GM13977 (cell line): ENCODE results near the gene NEK7.

Experiments used
- DNase-seq: peaks from one replicate; pipeline ENCODE4 v3.0.0; 2012; ENCODE audit warnings: low spot score
- in situ Hi-C: fragments of 300-500 bp; cut with MboI; formaldehyde crosslinking; loops from one replicate; pipeline ENCODE4 v1.12.0; 2022; ENCODE audit warnings: low sequenced_read_pairs, low pct_unique_long_range_greater_than_20kb, mixed read lengths, inconsistent platforms; ENCODE audit not compliant: unreplicated experiment
- TF ChIP-seq, protein P1 (sequence below): IDR thresholded peaks from 2 replicates; pipeline ENCODE4 v1.5.1; 2012; ENCODE audit warnings: mild to moderate bottlenecking, control low read depth; ENCODE audit not compliant: insufficient read depth; ENCODE audit errors: extremely low read depth, missing control alignments

The NEK7 gene

DNA sequence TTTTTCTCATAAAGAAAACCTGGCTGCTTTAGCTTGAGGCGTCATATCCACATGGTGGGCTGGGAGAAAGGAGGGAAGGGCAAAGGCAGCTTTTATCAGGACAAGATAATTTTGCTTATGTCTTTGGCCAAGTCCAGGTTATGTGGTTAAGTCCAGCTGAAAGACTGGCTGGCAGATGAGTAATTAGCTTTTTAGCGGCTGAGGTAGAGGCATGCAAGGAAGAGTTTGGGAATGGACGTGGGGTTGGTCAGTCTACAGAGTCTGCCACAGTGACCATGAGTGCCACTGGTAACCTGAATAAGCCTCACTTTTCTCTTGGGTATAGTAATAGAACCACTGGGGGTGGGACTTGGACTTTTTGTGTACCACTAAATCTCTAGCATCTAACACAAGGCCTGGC, 39.8 kb downstream of the NEK7 start:
- TF ChIP-seq, protein P1, sequence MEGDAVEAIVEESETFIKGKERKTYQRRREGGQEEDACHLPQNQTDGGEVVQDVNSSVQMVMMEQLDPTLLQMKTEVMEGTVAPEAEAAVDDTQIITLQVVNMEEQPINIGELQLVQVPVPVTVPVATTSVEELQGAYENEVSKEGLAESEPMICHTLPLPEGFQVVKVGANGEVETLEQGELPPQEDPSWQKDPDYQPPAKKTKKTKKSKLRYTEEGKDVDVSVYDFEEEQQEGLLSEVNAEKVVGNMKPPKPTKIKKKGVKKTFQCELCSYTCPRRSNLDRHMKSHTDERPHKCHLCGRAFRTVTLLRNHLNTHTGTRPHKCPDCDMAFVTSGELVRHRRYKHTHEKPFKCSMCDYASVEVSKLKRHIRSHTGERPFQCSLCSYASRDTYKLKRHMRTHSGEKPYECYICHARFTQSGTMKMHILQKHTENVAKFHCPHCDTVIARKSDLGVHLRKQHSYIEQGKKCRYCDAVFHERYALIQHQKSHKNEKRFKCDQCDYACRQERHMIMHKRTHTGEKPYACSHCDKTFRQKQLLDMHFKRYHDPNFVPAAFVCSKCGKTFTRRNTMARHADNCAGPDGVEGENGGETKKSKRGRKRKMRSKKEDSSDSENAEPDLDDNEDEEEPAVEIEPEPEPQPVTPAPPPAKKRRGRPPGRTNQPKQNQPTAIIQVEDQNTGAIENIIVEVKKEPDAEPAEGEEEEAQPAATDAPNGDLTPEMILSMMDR: no peak

GRCh38 chr1:198197285-198197684, 40.5 kb downstream of the NEK7 start:
- no peak for DNase-seq
- TF ChIP-seq, protein P1: no peak
- in situ Hi-C loops: no loop called here

More for the DNA sequence above, 39.8 kb downstream of the NEK7 start:
- in situ Hi-C loops: no loop called here
- no peak for DNase-seq

DNA sequence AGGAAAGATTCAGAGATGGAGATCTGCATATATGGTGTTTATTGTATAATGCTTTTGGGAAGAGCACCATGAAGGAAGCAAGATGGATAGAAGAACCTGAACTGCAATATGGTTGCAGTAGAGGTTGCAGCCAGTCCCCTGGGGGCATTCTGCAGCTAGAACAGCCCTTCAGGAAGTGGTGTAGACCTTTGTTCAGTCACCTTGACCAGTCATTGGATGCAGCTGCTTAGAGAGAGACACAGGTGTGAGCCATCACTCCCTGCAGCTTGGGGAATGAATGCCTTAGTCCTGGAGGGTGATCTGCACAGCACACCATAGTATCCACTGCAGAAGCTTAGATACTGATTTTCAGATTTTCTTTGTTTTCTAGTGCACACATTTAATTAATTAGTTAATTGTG, 42.3 kb downstream of the NEK7 start:
- in situ Hi-C loops: no loop called here
- no peak for DNase-seq
- TF ChIP-seq, protein P1: no peak

DNA sequence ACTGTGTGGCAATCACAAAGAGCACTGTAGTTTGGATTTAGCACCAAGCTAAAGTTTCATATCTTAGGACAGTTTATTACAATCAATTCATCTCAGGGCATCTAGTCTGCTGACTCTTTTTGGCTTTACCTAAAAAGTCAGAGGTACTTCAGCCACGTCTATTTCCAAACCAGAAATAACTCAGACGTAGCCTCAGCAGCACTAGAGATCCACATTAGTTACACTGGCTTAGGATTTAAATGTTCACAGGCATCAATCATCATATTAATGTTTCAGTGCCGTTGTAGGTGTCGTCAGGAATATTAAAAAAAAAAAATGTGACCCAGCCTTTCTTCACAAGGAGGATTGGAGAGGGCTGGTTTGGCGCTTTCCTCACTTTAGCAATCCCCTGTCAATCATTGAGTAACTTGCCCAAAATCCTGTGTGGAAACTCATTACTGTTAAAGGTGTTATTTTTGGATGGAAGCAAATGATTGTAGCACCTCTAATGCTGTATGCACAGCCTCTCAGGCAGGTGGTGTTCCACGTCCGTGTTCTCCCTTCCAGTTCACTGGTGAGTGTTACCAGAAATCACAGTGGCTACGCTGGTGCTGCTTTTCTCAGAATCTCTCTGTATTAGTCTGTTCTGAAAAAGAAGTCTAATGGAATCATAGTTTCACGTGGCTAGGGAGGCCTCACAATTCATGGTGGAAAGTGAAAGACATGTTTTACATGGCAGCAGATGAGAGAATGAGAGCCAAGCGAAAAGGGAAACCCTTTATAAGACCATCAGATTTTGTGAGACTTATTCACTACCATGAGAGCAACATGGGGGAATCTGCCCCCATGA, 45.4 kb downstream of the NEK7 start:
- in situ Hi-C loops: no loop called here
- TF ChIP-seq, protein P1: no peak
- peak; percentile 22 for DNase-seq

DNA sequence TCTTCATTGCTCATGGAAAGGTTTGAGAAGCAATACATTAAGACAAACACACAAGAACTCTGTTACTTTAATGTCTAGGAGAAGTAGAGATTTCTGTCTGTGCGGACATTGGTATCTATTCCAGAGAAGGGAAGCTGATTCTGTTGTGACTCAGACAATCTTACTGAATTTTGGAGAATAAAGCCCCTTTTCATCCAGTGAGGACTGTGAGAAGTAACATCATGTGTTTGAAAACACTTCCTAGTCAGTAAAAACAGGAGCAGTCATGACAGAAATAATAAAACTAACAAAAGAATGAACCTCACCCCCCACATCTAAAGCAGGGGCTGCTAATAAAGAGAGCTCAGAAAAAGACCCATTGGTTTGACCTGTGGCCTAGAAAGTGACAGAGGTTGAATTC, 46.6 kb downstream of the NEK7 start:
- no peak for DNase-seq
- in situ Hi-C loops: no loop called here
- TF ChIP-seq, protein P1: no peak

GRCh38 chr1:198205016-198205684, 48.4 kb downstream of the NEK7 start:
- TF ChIP-seq, protein P1: no peak
- in situ Hi-C loops: no loop called here
- no peak for DNase-seq
